HG03045 (cell line): ENCODE measurements around the gene TRAFD1.

ENCODE experiments used
- ATAC-seq: cut with Tn5 transposase; IDR thresholded peaks from one replicate; pipeline ENCODE4 v1.9.1; 2021; ENCODE audit warnings: mild to moderate bottlenecking, moderate library complexity; ENCODE audit not compliant: unreplicated experiment

The TRAFD1 gene

GRCh38 chr12:112198120-112198733 is 72.9 kb downstream of the TRAFD1 start:
- ATAC-seq = no peak

DNA sequence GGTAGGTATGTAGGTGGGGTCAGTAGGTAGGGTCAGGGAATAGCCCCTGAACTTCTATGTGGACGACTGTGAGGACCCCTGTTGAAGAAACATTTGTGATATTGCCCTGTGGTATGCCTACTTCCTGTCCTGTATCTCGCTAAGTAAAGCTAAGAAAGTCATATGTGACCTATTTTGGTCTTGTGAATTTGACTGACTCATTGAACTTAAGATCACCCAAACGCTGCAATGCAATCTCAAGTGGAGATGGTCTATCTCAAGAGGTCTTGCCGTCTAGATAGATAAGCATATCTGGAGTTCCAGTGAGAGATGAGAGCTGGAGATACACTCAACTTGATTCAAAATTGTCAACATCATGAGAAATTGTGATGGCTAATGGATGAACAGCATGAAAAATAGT is 73.8 kb downstream of the TRAFD1 start:
- no peak for ATAC-seq
